DOHH2 (cell line): ENCODE measurements around the gene CRACR2A.

Experiments used
- H3F3A ChIP-seq: fragments of 200-600 bp; sonication (generic), shearing (Covaris generic); 2 replicates; pipeline ENCODE4 v1.6.0; 2016; ENCODE audit warnings: antibody characterized with exemption, mild to moderate bottlenecking; ENCODE audit not compliant: control insufficient read depth, insufficient read depth
- H3K27ac ChIP-seq: fragments of 200-600 bp; sonication (generic); 2 replicates; pipeline ENCODE4 v1.5.1; 2014; ENCODE audit warnings: low read depth, mild to moderate bottlenecking, low read length, moderate library complexity
- H3K27me3 ChIP-seq: fragments of 200-600 bp; sonication (generic); 2 replicates; pipeline ENCODE4 v1.6.1; 2014; ENCODE audit warnings: mild to moderate bottlenecking, low read length, mixed read lengths; ENCODE audit not compliant: control insufficient read depth
- H3K36me3 ChIP-seq: fragments of 200-600 bp; sonication (generic); 2 replicates; pipeline ENCODE4 v1.6.1; 2014; ENCODE audit warnings: mild to moderate bottlenecking, low read length, moderate library complexity, mixed read lengths; ENCODE audit not compliant: control insufficient read depth
- H3K4me1 ChIP-seq: fragments of 200-600 bp; sonication (generic); 2 replicates; pipeline ENCODE4 v1.6.1; 2014; ENCODE audit warnings: mild to moderate bottlenecking, low read length, mixed read lengths; ENCODE audit not compliant: control insufficient read depth
- H3K4me2 ChIP-seq: fragments of 200-600 bp; sonication (generic); 2 replicates; pipeline ENCODE4 v1.6.0; 2014; ENCODE audit warnings: mild to moderate bottlenecking, low read length, moderate library complexity
- H3K4me3 ChIP-seq: fragments of 200-600 bp; sonication (generic); 2 replicates; pipeline ENCODE4 v1.5.1; 2014; ENCODE audit warnings: mild to moderate bottlenecking, low read length, mixed read lengths
- H3K79me2 ChIP-seq: fragments of 200-600 bp; sonication (generic); 2 replicates; pipeline ENCODE4 v1.6.1; 2014; ENCODE audit warnings: mild to moderate bottlenecking, low read length, mixed read lengths; ENCODE audit not compliant: control insufficient read depth
- H3K9me2 ChIP-seq: fragments of 200-600 bp; sonication (generic); replicated peaks from 2 replicates; pipeline ENCODE4 v1.6.1; 2014; ENCODE audit warnings: mild to moderate bottlenecking, low read length, mixed read lengths; ENCODE audit not compliant: control insufficient read depth
- H3K9me3 ChIP-seq: fragments of 200-600 bp; sonication (generic); 2 replicates; pipeline ENCODE4 v1.6.1; 2014; ENCODE audit warnings: antibody characterized with exemption, low read length, mixed read lengths; ENCODE audit not compliant: control insufficient read depth, insufficient read depth
- H4K20me1 ChIP-seq: fragments of 200-600 bp; sonication (generic); 2 replicates; pipeline ENCODE4 v1.6.0; 2014; ENCODE audit warnings: low read depth, mild to moderate bottlenecking, antibody characterized with exemption, low read length, moderate library complexity; ENCODE audit not compliant: control insufficient read depth, insufficient read depth
- EZH2phosphoT487 ChIP-seq: fragments of 200-600 bp; sonication (generic); IDR thresholded peaks from 2 replicates; pipeline ENCODE4 v1.6.1; 2017; ENCODE audit warnings: borderline replicate concordance, mild to moderate bottlenecking, antibody characterized with exemption, low read length, moderate library complexity, mixed read lengths
- TF ChIP-seq, protein P1 (sequence below): fragments of 200-600 bp; sonication (generic); IDR thresholded peaks from one replicate; pipeline ENCODE4 v1.5.1; 2014; ENCODE audit warnings: antibody characterized with exemption, mild to moderate bottlenecking, low read depth, low read length; ENCODE audit not compliant: poor library complexity, severe bottlenecking

The CRACR2A gene

DNA sequence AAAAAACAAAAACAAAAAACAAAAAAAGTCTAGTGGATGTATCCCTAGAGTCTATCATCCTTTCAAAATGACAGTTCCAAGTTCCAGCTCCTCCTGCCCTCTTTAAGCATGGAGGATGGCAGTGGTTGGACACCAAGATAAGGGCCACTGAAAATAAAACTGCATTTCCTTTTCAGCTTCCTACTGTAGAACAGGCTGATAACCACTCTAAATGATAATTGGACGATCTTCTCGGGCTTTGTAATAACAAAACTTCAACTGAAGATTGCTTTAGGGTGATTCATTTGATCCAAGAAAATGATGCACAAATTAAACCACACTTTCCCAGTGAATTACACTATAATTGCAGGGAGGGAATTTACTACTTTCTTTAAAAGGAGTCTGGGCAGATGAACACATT, 42.2 kb upstream of the CRACR2A start:
- Histone ChIP-seq H3K4me2 (no peak overlapping the region), H3K9me3 (no peaks in the 10 kb centered on the region), H3K27me3 (no peaks in the 10 kb centered on the region), H4K20me1 (no peaks in the 10 kb centered on the region), H3F3A (no peaks in the 10 kb centered on the region), H3K4me1 (no peaks in the 10 kb centered on the region), H3K9me2 (no peaks in the 10 kb centered on the region), H3K4me3 (no peak overlapping the region), H3K79me2 (no peaks in the 10 kb centered on the region), H3K36me3 (no peaks in the 10 kb centered on the region), H3K27ac (no peak overlapping the region)
- no peak for TF ChIP-seq EZH2phosphoT487

DNA sequence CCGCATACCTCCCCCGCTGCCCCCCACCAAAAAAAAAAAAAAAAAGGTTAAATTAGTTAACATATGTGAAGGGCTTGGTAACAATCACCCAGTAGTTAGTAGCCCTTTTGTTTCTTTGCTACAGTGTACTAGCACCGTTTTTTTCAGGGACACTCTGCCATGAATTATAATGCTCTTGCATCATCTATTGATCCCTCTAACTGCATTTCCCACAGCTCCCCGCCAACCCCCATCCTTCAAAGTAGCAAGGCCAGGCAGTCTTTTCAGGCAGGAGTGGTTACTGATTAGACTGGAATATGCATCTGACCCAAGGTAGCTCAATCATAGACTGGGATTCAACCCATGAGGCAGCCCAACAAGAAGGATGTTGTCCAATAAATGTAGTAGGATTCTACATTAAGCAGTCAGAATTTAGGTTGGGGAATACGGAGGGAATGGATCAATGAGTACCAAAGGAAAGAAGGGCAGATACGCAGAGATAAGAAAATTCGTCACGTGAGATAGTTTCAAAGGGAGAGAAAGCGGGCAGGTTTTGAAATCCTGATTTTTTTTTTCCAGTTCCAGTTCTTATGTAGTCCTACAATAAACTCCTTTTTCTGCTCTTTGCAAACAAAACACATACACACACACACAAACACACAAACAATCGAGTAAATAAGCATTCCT, 39.8 kb upstream of the CRACR2A start:
- Histone ChIP-seq H3K4me1 (no peaks in the 10 kb centered on the region), H3K79me2 (no peaks in the 10 kb centered on the region), H3K27me3 (no peaks in the 10 kb centered on the region), H3K36me3 (no peaks in the 10 kb centered on the region), H3K9me2 (no peaks in the 10 kb centered on the region), H3K9me3 (no peaks in the 10 kb centered on the region), H3K4me3 (no peak overlapping the region), H3K4me2 (no peak overlapping the region), H4K20me1 (no peaks in the 10 kb centered on the region), H3K27ac (no peak overlapping the region), H3F3A (no peaks in the 10 kb centered on the region)
- TF ChIP-seq, protein P1, sequence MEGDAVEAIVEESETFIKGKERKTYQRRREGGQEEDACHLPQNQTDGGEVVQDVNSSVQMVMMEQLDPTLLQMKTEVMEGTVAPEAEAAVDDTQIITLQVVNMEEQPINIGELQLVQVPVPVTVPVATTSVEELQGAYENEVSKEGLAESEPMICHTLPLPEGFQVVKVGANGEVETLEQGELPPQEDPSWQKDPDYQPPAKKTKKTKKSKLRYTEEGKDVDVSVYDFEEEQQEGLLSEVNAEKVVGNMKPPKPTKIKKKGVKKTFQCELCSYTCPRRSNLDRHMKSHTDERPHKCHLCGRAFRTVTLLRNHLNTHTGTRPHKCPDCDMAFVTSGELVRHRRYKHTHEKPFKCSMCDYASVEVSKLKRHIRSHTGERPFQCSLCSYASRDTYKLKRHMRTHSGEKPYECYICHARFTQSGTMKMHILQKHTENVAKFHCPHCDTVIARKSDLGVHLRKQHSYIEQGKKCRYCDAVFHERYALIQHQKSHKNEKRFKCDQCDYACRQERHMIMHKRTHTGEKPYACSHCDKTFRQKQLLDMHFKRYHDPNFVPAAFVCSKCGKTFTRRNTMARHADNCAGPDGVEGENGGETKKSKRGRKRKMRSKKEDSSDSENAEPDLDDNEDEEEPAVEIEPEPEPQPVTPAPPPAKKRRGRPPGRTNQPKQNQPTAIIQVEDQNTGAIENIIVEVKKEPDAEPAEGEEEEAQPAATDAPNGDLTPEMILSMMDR: no peak
- TF ChIP-seq EZH2phosphoT487: no peak

DNA sequence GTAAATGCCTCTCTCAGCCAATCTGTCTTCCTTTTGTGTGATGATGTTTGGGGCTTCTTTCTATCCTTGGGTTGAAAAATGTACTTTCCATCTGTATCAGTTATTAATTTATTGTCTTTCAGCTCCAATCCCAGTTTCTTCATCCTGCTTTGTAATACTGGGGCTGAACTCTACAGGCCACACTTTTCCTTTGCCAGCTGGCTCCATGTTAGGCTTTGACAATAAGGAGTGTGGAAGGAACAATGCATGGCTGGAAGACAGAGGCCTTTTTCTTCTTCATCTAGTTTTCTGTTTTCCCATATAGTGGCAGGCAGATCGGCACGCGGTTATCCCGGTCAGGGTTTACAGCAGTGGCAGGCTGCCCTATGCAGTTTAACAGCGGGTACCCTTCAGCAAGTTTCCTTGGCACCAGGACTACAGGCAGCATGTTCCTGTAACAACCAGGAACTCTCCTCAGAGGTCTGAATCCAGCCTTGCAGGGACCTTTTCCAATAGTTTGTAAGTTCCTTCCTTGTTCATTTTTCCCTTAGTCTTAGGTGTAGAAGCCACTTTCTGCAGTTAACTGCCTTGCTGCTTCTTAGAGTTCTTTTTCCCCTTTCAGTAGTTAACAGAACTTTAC, 38.5 kb upstream of the CRACR2A start:
- Histone ChIP-seq H3K27me3 (no peaks in the 10 kb centered on the region), H3K4me2 (no peak overlapping the region)

DNA sequence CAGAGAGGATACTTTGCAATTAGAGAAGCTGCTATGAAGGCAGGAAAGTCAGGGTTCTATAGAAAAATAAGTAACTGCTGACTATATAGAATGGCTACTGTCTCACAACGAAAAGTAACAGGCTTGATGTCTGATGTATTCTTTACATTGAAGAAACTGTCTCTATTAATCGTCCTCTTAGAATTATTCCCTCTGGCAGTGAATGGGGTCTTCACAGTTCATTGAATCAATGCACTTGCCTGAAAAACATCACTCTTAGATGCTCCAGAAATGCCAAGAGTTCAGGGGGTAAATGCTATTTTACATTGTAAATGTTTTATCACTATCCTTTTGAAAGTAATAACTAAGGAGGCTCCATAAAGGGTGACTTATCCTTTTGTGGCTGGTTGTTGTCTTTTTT, 37.7 kb upstream of the CRACR2A start:
- Histone ChIP-seq H3K79me2 (no peaks in the 10 kb centered on the region), H3K4me2 (no peak overlapping the region), H3K27me3 (no peaks in the 10 kb centered on the region), H3F3A (no peaks in the 10 kb centered on the region), H3K36me3 (no peaks in the 10 kb centered on the region), H4K20me1 (no peaks in the 10 kb centered on the region), H3K4me1 (peaks cover 5% of the 10 kb centered on the region), H3K4me3 (no peak overlapping the region), H3K27ac (no peak overlapping the region), H3K9me3 (no peaks in the 10 kb centered on the region), H3K9me2 (no peaks in the 10 kb centered on the region)
- TF ChIP-seq, protein P1: no peak
- TF ChIP-seq EZH2phosphoT487: no peak

More for the DNA sequence above, 38.5 kb upstream of the CRACR2A start:
- Histone ChIP-seq H3K4me1 (peaks cover 5% of the 10 kb centered on the region), H3F3A (no peaks in the 10 kb centered on the region), H3K9me3 (no peaks in the 10 kb centered on the region), H3K36me3 (no peaks in the 10 kb centered on the region), H3K27ac (no peak overlapping the region), H3K9me2 (no peaks in the 10 kb centered on the region), H3K79me2 (no peaks in the 10 kb centered on the region), H3K4me3 (no peak overlapping the region), H4K20me1 (no peaks in the 10 kb centered on the region)
- TF ChIP-seq, protein P1: no peak
- no peak for TF ChIP-seq EZH2phosphoT487
